ENCODE measurements around the gene GPR26.

DNA sequence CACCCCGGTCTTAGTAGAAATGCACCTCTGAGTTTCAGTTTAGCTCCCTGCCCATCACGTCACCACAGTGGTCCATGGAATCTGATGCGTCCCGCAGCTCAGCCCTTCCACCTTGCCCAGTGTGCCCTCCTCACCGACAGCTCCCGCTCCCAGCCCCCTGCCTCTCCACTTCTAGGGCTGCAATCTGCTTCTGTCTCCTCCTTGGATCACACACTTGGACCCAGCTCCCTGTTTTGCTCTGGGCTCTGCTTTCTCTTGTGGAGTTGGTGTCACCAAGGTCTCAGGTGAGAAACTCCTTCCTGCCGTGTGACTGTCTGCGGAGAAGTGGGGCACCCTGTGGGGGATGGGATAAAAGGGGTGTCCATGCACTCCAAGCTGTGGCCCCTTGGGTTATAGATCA is 37.9 kb downstream of the GPR26 start:
- TF ChIP-seq CTCF (IDR thresholded peaks at IDR 0.05; ENCODE audit: poor library complexity) (no peak), EZH2 (IDR thresholded peaks at IDR 0.05; ENCODE audit: borderline replicate concordance) (no peak), EZH2phosphoT487 (IDR thresholded peaks at IDR 0.05; ENCODE audit: low read depth, severe bottlenecking, unreplicated experiment) (no peak)
